EH (cell line): ENCODE data around the gene APOBEC2.

Source experiments
- DNase-seq: peaks from one replicate; pipeline ENCODE4 v3.0.0-alpha.2; 2015; ENCODE audit warnings: low read depth

Gene APOBEC2

DNA sequence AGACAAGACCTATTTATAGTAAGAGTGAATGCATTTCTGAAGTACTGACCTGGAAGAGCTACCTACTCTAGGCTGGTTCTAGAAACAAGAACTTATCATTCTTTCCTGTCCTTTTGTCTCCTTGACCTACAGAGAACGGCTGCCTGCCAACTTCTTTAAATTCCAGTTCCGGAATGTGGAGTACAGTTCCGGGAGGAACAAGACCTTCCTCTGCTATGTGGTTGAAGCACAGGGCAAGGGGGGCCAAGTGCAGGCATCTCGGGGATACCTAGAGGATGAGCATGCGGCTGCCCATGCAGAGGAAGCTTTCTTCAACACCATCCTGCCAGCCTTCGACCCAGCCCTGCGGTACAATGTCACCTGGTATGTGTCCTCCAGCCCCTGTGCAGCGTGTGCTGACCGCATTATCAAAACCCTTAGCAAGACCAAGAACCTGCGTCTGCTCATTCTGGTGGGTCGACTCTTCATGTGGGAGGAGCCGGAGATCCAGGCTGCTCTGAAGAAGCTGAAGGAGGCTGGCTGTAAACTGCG, 8.3 kb downstream of the APOBEC2 start:
- DNase-seq: peak; percentile 20

DNA sequence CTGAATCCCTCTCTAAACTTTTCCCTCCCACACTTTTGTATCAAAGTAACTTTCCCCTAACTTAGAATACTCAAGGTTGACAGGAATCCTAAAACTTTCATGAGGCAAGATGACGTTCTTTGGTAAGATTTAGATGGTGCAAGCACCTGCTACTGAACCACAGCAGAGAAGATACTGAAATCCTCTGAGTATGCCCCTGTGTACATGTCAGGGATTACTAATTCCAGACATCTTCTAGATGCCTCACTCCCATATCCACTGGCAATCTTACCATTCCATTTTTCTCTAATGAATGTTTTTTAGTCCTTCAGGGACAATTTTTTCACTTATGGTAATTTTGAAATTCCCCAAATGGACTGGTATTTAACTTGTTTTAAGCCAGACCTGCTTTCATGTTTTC, 9.1 kb downstream of the APOBEC2 start:
- no peak for DNase-seq

DNA sequence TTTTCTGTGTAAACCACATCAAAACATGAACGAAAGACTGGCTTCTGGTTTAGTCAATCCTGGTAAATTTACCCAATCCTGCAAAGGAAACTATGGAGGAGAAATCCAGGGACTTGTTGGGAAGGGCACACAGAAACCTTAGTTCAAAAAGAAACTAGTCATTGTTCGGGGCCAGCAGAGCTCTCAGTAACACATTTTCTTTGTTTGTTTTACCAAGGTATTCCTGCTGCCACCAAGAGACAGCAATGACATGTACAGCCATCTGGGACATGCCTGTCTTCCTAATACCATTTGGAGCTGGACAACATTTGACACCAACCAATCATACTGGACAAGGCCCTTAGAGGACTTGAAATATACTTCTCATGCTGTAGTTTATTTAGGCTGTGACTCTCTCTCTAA, 10.9 kb downstream of the APOBEC2 start:
- no peak for DNase-seq

DNA sequence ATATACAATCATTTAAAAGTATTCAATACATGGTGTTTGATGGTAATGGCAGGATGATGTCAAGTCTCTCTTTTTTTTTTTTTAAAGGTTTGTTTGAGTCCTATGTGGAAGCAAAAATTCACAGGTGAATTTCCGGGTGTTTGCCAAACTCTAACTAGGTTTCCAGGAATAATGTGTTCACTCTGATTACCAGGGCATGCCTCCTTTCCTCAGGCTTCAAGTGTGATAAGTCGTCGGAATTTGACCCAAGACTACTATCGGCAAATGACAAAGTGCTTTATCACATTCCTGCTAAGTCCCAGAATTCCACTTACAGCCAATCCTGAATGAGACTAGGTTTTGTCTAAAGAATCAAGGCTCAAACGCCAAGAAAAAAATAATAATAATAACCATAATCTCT, 11.8 kb downstream of the APOBEC2 start:
- no peak for DNase-seq

DNA sequence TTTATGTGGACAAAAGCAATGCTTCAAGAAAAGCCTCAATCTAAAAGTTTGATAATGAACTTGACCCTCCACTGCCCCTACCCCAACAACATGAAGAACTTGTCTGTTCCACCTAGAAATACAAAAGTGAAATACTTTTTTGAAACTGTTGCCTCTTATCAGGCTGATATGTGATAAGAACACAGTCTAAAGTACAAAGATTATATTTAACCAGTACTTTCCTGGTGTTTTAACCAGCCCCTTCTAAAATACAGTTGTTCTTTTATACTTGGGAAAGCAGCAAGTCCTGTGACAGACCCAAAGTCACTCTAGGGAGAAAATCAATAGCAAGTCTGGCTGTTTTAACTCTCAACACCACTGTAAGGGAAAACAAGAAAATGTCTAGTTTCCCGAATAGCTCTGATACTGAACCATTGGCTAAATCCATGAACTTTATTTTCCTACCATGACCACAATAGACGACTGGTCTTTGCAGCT, 12.6 kb downstream of the APOBEC2 start:
- DNase-seq: no peak

DNA sequence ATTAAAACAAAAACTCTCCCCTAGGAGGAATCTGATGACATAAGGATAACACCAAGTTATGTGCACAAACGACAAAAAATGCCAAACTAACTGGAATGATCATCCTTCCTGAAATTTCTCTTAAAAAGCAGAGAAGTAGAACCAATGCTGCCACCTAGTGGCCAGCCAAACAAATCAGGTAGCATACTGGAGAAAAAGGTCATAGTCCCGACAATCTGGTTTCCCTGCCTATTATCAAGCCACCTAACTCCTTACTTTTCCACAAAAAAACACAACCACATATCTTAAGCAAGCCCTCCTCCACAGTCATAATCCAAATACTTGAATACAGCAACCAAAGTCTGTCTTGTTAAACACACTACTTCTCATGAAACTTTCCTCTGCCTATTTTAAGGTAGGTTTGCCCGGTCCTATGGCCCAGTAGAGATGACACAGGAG, 13.9 kb downstream of the APOBEC2 start:
- peak; percentile 83 for DNase-seq

DNA sequence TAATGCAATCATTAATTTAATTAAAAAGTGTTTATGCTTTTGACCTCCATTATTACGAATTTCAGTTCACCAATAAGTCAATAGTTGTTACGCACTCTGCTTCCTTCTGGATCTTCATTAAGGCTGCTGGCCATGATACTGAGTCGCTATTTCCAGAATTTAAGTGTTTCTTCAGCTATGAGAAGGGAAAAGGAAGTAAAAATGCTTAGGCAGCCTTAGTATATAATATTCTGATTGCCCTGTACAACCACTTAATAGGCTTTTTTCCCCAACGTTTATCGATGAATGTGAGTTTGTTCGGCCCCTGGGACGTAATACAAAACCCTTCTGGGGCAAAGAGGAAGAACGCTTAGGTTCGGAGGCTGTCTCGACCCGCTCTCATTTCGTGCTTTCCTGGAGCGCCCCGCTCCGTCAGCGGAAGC, 18.5 kb downstream of the APOBEC2 start:
- no peak for DNase-seq

DNA sequence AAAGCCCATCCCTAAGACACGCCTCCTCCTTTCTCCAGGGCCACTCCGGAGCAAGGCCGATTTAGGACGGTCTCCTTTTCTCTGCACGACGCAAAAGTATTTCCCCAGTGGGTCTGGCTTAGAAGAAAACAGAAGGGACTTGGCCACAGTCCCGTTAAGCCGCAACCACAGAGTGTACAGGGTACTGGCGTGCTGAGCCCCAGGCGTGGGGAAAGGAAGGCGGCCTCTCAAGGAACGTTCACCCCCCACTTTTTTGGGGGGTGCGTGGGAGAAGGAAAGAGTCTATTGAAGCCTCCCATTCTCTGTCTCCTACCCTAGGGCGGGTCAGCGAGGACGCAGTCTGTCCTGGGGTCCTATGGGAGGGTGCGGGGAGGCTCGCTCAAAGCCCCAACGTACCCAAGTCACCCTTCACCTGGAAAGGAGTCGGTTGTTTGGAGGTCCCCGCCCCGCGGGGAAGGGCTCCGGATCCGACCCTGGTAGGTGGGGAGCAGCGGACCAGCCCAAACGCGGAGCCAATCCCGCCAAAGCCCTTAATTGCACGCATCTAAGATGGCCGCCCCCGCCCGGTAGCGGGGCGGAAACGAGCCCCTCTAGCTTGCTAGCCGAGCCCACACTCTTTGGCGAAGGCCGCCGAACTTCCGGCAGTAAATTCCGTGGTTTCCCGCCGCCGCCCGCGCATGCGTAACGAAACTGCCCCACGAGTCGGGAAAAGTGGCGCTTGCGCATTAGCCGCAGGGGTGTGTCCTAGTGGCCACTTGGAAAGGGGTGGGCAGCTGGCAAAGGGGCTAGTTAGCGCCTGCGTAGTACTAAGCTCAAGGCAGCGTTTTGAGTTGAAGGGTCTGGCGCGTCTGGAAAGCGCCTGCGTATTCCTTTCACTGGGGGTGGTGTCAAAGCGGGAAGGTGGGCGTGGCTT, 19.2 kb downstream of the APOBEC2 start, which contains the start of gene OARD1:
OARD1 (minus strand) TSS at position 434 of the 913 bp plus-strand sequence. CDS start 722 bp downstream, outside the sequence.
- DNase-seq: peak; percentile 100

DNA sequence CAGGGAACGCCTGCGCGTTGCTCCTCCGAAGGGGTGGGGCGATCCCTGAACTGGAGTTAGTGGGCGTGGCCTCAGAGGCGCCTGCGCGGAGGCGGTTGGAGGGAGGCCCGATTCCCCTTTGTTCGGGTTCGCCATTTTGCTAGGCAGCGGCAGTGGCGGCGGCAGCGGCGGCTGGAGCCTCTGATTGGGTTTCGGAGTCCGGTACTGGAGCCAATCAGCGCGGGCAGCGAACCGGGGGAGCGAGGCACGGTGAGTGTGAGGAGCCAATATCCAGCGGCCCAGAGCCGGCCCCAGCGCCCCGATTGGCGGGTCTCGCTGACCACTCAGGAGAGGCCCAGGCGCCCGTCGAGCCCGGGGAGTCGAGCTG, 19.8 kb downstream of the APOBEC2 start, which contains the start of gene NFYA:
NFYA (plus strand) TSS at position 139 of the 367 bp plus-strand sequence. CDS start 6,116 bp downstream, outside the sequence.
- DNase-seq: no peak

DNA sequence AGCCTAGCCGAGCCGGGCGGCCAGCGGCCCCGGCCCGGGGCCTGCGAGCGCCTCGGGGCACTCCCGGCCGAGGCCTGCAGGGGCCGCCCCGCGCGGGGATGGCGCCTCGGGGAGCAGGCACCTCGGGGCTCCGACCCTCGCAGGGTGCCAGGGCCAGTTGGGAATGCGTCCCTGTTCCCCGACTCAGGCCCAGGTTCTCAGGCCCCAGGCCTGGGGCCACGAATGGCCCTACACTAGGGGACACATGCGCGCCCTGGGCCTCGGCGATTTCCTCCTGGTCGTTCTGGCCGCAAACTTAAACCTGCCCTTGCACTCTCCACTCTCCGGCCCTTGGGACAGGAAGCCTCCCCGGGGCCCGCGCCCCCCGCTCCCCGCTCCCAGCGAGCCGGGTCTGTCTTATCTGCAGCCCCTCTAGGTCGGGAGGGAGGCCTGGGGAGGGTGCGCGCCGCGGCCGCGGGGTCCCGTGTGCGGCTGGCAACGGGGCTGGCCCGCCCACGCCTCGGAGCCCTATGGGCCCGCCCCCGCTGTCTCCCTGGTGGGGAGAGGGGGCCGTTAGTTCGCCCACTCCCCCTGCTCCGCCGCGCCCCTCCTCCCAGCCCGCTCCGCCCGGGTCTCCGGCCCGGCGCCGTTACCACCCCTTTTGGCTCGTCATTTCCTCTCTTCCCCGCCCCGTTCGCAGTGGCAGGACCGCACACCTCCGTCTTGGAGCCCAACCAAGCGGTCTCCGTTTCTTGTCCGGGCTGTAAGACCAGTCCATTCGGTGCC, 20.4 kb downstream of the APOBEC2 start:
- DNase-seq: peak; percentile 76

DNA sequence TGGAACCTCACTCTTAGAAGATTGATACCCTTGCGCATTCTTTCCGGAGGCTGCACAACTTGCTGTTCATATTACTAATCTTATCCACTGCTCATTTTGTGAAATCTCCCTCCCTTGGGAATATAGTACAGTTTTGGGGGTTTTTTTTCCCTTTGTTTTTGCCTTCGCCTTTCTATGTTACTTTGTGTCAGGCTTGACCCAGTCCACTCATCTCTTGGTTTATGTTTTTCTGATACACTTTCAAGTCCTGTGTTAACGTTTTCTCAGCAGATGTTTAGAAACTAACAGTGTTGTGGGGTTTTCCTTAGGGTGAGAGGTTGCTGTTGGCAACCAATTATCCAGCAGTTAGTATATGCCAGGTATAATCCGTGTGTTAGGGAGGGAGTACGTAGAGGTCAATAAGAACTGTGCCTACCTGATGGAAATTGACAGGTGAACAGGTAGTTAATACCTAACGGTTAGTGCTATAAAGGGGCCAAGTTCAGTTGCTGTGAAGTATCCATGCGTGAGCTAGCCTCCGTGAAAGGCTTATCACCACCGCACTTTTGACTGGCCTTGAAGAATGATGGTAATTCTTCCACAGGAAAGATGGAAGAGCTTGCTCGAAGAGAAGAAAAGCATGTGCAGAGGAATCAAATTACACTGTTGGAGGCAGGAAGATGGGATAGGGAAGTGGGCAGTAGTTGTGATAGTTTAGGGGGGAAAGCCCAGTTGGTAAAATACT, 21.1 kb downstream of the APOBEC2 start:
- DNase-seq: peak; percentile 51

DNA sequence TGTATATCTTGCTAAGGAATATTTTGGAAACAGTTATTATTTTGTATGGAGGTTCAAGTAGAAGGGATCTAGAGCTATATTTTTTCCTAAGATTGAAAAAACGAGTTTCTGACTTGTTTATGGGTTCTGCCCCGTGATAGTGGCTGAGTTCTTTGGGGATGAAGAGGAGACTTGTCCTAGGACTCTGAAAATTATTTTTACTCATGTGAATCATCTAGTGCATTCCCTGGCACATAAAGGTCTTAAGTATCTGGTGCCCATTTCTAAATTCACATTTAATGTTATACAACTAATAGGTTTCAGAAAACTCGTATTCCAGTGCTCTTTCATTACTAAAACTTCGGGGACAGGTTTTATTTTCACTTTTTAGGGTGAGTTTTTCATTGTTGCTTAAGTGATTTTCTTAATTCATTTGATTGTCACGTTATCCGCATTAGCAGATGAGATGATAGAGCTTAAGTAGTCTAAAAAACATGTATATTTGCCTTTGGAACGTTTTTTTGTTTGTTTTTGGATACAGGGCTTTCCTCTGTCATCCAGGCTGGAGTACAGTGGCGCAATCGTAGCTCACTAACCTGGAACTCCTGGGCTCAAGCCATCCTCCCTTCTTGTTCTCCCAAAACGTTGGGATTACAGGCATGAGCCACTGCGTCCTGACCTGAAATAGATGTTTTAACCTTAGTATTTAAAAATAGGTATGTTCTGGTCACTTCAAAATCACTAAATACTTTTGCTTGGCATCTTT, 21.9 kb downstream of the APOBEC2 start:
- DNase-seq: peak; percentile 38

DNA sequence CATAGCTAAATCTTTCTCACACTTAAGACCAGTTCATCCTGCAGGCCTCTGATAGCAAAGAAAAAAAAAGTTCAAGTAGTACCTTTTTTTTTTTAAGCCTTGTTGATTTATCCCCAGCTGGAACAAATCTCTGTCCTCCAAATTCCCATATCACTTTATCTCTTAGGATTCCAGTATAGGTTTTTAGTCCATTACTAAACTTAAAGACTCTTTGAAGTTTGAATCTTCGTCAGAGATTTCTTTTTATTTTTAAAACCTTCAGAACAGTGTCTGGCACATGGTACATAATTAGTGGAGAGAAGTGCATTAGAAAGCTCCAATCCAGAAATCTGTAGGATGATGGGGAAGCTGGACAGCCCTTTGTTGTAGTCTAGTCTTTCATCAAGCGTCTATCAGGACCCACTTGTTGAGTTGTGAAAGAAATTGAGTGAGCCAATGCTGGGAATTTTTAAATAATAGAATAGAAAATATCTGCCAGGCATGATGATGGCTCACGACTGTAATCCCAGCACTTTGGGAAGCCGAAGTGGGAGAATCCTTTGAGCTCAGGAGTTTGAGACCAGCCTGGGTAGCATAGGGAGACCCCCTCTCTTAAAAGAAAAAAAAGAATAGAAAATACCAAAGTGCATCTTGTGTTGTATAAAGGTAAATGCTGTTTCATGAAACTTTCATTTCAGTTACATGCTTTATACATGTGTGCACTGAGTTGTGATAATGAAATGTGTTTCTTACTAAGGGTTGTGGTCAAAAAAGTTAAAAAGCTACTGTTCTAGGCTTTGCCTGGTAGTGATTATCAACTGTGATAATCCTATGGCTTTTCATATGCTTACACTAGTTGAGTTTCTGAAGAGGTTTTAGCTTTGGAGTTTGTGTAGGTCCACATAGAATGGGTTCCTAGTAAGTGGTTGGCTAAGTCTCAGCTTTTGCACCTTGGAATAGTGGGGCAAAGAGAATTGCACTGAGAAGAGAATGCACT, 22.9 kb downstream of the APOBEC2 start:
- no peak for DNase-seq

DNA sequence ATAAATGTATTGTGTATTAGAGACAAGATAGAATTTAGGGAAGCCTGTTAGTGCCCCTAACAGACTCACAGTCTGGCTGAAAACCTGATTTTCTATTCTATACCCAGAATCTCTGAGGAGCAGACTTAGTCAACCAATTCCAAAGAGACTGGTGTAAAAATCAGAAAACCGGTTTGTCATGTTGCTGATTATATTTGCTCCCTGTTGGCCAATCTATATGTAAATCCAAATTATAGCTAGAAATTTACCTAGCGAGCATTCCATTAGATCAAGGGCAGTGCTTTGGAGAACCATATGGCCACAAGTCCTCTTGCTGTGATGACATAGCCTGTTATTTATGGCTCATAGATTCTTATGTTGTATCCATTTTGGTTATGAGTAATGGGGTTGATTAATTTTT, 24.5 kb downstream of the APOBEC2 start:
- no peak for DNase-seq

DNA sequence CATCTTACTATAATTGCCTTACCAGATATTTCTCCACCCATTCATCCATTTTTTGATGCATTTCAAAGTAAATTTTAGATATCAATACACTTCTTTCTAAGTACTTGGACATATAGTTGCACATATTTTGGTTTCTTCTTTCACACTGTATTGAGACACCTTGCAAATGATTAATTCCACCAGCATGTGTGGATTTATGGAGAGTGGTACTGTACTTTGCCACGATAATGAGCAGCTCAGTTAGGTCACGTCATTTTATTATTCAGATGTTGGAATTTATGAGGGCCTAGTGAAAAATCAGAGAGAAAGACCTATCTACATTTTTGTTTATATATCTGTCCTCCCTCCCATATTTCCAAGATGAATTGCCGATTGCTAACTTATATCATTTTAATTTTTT, 25.1 kb downstream of the APOBEC2 start:
- DNase-seq: no peak

DNA sequence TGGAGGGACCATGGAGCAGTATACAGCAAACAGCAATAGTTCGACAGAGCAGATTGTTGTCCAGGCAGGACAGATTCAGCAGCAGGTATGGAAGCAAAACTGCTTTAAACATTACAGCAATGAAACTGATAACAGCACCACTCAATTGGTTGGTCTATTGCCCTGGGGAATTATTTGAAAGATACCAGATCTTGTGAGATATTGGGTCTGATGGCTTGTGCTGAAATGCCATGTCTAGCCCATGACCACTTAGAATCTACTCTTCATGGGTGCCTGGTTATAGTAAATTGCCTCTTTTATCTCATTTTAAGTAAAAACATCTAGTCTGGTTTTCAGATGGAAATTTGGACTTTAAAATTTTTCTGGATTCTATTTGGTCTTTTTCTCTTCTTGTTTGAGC, 26.1 kb downstream of the APOBEC2 start:
- no peak for DNase-seq

DNA sequence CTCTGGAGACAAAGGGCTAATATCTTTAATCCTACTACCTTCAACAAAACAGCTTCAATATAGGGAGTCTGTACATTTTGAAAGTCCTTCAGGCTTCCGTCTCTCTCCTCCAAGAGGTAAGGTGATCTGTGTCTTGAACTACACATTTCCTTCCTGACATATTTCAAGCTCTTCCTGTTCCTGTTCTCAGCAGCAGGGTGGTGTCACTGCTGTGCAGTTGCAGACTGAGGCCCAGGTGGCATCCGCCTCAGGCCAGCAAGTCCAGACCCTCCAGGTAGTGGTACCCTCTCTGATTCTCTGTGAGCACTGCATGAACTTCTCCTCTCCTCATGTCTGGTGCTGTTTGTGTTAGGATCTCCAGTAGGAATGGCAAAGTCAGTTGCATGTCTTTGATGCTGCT, 27.6 kb downstream of the APOBEC2 start:
- no peak for DNase-seq

DNA sequence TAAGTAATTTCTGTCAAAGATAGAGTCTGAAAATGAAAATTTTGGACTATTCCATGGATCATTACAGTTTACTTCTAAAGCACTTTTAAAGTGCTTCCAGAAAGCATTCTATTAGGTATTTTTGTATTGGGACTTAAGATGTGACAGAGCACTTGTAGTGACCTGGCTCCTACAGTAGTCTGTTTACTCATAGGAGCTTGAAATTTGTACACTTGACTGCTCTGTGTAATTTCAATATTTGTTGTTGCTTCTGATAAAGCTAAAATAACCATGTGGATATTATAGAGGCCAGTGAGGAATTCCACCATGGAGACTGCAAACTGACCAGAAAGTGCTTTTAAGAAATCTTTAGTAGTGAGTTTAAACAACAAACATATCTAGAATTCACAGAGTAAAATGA, 30.1 kb downstream of the APOBEC2 start:
- no peak for DNase-seq

DNA sequence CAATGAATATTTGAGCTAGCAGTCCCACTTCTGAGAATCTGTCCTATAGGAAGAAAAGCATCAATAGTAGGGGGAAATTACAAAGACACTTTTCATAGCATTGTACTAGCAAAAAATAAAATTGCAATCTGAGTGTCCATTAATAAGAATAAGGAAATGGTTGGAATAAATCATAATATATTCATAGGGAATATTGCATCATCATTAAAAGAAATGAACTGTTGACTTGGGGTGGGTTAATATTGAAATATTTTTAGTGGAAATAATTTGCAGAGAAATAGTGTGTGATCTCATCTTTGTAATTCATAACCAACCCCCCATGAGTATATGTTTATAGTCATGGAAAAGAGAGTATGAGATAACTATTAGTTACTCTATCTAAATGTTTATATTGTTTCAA, 32.2 kb downstream of the APOBEC2 start:
- no peak for DNase-seq

DNA sequence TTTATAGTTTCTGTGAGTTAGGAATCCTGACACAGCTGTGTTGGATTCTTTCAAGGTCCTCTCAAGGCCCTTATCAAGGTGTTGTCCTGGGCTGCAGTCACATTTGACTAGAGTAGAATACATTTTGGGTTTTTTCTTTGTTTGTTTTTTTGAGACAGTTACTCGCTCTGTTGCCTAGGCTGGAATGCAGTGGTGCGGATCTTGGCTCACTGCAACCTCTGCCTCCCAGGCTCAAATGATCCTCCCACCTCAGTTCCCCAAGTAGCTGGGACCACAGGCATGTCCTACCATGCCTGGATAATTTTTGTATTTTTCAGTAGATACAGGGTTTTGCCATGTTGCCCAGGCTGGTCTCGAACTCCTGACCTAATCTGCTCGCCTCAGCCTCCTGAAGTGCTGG, 35.4 kb downstream of the APOBEC2 start:
- peak; percentile 43 for DNase-seq
